ENCODE data around the gene WDFY4. TPM values are rescaled to one million over a fixed set of nuclear protein-coding genes. Genes with fewer than 3 reads are reported as not detected.
A peak's percentile ranks its signal among the peaks of the same experiment; 100 is the strongest.

Gene WDFY4
- total and polyA plus RNA-seq, 9 of the 15 experiments (the other 6 are each of a cell fraction or from before 2014, with no cell fraction given), result 0.01 to 0.02 (median 0.01) TPM; not detected in 6

- TF ChIP-seq ZBTB40 (IDR thresholded peaks at IDR 0.05) (peak; percentile 96), ZBTB40 (CRISPR knock-in tag; IDR thresholded peaks at IDR 0.05) (no peak), ZBTB26 (CRISPR knock-in tag; IDR thresholded peaks at IDR 0.05) (peak; percentile 94; the same call in 1 of the 2 replicates), GTF3C2 (IDR thresholded peaks at IDR 0.05; ENCODE audit: borderline replicate concordance, extremely low read depth, insufficient read length) (no peak), ZNF699 (CRISPR knock-in tag; IDR thresholded peaks at IDR 0.05; ENCODE audit: insufficient replicate concordance) (no peak), SPI1 (IDR thresholded peaks at IDR 0.05; ENCODE audit: borderline replicate concordance, low read depth, low read length) (0 out of 2 replicates have a peak, but pooled peaks have one; percentile 7), DACH1 (IDR thresholded peaks at IDR 0.05; ENCODE audit: partially characterized antibody) (no peak), HIVEP1 (CRISPR knock-in tag; IDR thresholded peaks at IDR 0.05) (no peak), GABPA (tag; conservative IDR thresholded peaks at IDR 0.05; ENCODE audit: low read depth) (peak; percentile 94), HDAC1 (IDR thresholded peaks at IDR 0.05) (0 out of 4 replicates have a peak, but pooled peaks of 1 of the 2 experiments have one; percentile 22), CTBP1 (IDR thresholded peaks at IDR 0.05; ENCODE audit: borderline replicate concordance) (0 out of 2 replicates have a peak, but pooled peaks have one; percentile 36), GABPB2 (CRISPR knock-in tag; conservative IDR thresholded peaks at IDR 0.05) (no peak), FOXK2 (conservative IDR thresholded peaks at IDR 0.05 in 1 of 2, IDR thresholded peaks at IDR 0.05 in 1 of 2; ENCODE audit: low read depth in 2 of 2) (0 out of 4 replicates have a peak, but pooled peaks of 1 of the 2 experiments have one; percentile 19), PYGO2 (tag; IDR thresholded peaks at IDR 0.05) (peak; percentile 67; the same call in 1 of the 2 replicates)
These were observed 115.5 kb downstream of the WDFY4 start (continued) for GRCh38 chr10:48800007-48800675.
